GM19438 (cell line): ENCODE measurements around the gene LRSAM1.
"Not testable (repeated sequence)": the region's sequence is repeated elsewhere in the genome, so short reads cannot be mapped to it uniquely, and the experiment has no call there.

Source experiments
- ATAC-seq: cut with Tn5 transposase; IDR thresholded peaks from one replicate; pipeline ENCODE4 v1.9.1; 2021; ENCODE audit warnings: low read depth; ENCODE audit not compliant: unreplicated experiment

The LRSAM1 gene

GRCh38 chr9:127455324-127455992 is 4.1 kb downstream of the LRSAM1 start:
- ATAC-seq = no peak

GRCh38 chr9:127457191-127457878 is 6.0 kb downstream of the LRSAM1 start:
- ATAC-seq = no peak

GRCh38 chr9:127458921-127459320 is 7.6 kb downstream of the LRSAM1 start:
- no peak for ATAC-seq

GRCh38 chr9:127463382-127463781 is 12.1 kb downstream of the LRSAM1 start:
- ATAC-seq = no peak

- no peak for ATAC-seq
Measured at GRCh38 chr9:127463911-127464310, 12.6 kb downstream of the LRSAM1 start.

- not testable (repeated sequence) for ATAC-seq
Measured at GRCh38 chr9:127466407-127466917, 15.2 kb downstream of the LRSAM1 start.

GRCh38 chr9:127467621-127468020 is 16.3 kb downstream of the LRSAM1 start:
- ATAC-seq = no peak

- no peak for ATAC-seq
Measured at GRCh38 chr9:127470662-127471061, 19.4 kb downstream of the LRSAM1 start.

- no peak for ATAC-seq
Measured at GRCh38 chr9:127473501-127473900, 22.2 kb downstream of the LRSAM1 start.

- ATAC-seq = no peak
Measured at GRCh38 chr9:127473932-127474331, 22.6 kb downstream of the LRSAM1 start.

GRCh38 chr9:127474592-127474991 is 23.3 kb downstream of the LRSAM1 start:
- no peak for ATAC-seq

GRCh38 chr9:127479507-127480081 is 28.3 kb downstream of the LRSAM1 start:
- no peak for ATAC-seq

- no peak for ATAC-seq
Measured at GRCh38 chr9:127482662-127483061, 31.4 kb downstream of the LRSAM1 start.

GRCh38 chr9:127485995-127486394 is 34.7 kb downstream of the LRSAM1 start:
- ATAC-seq = no peak

- ATAC-seq = no peak
Measured at GRCh38 chr9:127488946-127489345, 37.6 kb downstream of the LRSAM1 start.

- ATAC-seq = no peak
Measured at GRCh38 chr9:127489471-127490115, 38.3 kb downstream of the LRSAM1 start.

- ATAC-seq = no peak
Measured at GRCh38 chr9:127490535-127491230, 39.4 kb downstream of the LRSAM1 start.

- ATAC-seq = no peak
Measured at GRCh38 chr9:127491516-127491915, 40.2 kb downstream of the LRSAM1 start.

GRCh38 chr9:127492616-127493015 is 41.3 kb downstream of the LRSAM1 start:
- no peak for ATAC-seq

GRCh38 chr9:127493592-127494303 is 42.4 kb downstream of the LRSAM1 start:
- no peak for ATAC-seq
